ENCODE data around the gene TMEM212.

TMEM212 gene

GRCh38 chr3:171842864-171843518, at the start of gene TMEM212:
Gene TMEM212, plus strand, starts transcription at chr3:171843349. Its CDS starts 35 bp downstream, at chr3:171843384.
- no peak for DNase-seq

GRCh38 chr3:171796625-171797264, 46.4 kb upstream of the TMEM212 start:
- no peak for DNase-seq

- DNase-seq, result no peak
Measured at GRCh38 chr3:171797265-171797679, 45.9 kb upstream of the TMEM212 start.

- no peak for DNase-seq
Measured at GRCh38 chr3:171797873-171798272, 45.3 kb upstream of the TMEM212 start.

- no peak for DNase-seq
Measured at GRCh38 chr3:171799501-171799900, 43.6 kb upstream of the TMEM212 start.

GRCh38 chr3:171801738-171802589, 41.2 kb upstream of the TMEM212 start:
- no peak for DNase-seq

GRCh38 chr3:171802590-171802956, 40.6 kb upstream of the TMEM212 start:
- DNase-seq, result no peak

- DNase-seq, result no peak
Measured at GRCh38 chr3:171803044-171803443, 40.1 kb upstream of the TMEM212 start.

- DNase-seq, result no peak
Measured at GRCh38 chr3:171804618-171805389, 38.3 kb upstream of the TMEM212 start.

GRCh38 chr3:171805687-171806086, 37.5 kb upstream of the TMEM212 start:
- DNase-seq, result no peak

GRCh38 chr3:171806200-171807128, 36.7 kb upstream of the TMEM212 start:
- no peak for DNase-seq

- DNase-seq, result no peak
Measured at GRCh38 chr3:171807129-171807675, 35.9 kb upstream of the TMEM212 start.

GRCh38 chr3:171807806-171808205, 35.3 kb upstream of the TMEM212 start:
- DNase-seq, result no peak

- no peak for DNase-seq
Measured at GRCh38 chr3:171809611-171809860, 33.6 kb upstream of the TMEM212 start.

- peak; percentile 89 for DNase-seq
Measured at GRCh38 chr3:171809861-171810628, 33.1 kb upstream of the TMEM212 start, which contains the start of gene PLD1. Gene PLD1, minus strand, starts transcription at chr3:171810483. Its CDS starts 72,432 bp downstream, at chr3:171738051.

GRCh38 chr3:171810629-171811294, 32.4 kb upstream of the TMEM212 start:
- no peak for DNase-seq

GRCh38 chr3:171811295-171811912, 31.7 kb upstream of the TMEM212 start:
- DNase-seq, result no peak

- DNase-seq, result no peak
Measured at GRCh38 chr3:171811913-171812335, 31.2 kb upstream of the TMEM212 start.

GRCh38 chr3:171812811-171813210, 30.3 kb upstream of the TMEM212 start:
- no peak for DNase-seq
